HFF-Myc (cell line): ENCODE results near the gene PALLD.

Experiments used
- DNase-seq: peaks from one replicate; pipeline ENCODE4 v3.0.0-alpha.2; 2011; ENCODE audit warnings: low read depth; ENCODE audit errors: extremely low read depth
- H3K4me3 ChIP-seq: replicated peaks from 2 replicates; pipeline ENCODE4 v1.5.1; 2011; ENCODE audit warnings: low read depth, mild to moderate bottlenecking, control low read depth, low read length
- TF ChIP-seq, protein P1 (sequence below): IDR thresholded peaks from 2 replicates; pipeline ENCODE4 v1.5.1; 2012; ENCODE audit warnings: mild to moderate bottlenecking, low read depth, low read length, control low read depth; ENCODE audit errors: missing control alignments

The PALLD gene

DNA sequence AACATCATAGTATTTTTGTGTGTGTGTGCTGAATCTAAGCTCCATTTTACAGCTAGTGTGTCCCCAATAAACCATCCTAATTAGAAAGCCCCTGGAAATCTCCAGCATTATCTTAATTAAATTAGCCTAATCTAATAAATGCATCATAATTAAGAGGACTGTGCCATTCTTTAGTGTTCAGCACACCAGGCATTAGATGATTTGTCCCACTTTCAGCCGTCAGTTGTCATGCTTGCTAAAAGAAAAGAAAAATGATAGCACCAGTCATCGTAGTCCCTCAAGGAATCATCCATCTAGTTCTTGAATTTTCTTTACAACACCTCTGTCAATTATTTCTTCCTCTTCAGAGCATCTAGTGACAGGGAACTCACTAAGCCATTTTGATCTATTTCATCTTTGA, 155.9 kb downstream of the PALLD start:
- TF ChIP-seq, protein P1, sequence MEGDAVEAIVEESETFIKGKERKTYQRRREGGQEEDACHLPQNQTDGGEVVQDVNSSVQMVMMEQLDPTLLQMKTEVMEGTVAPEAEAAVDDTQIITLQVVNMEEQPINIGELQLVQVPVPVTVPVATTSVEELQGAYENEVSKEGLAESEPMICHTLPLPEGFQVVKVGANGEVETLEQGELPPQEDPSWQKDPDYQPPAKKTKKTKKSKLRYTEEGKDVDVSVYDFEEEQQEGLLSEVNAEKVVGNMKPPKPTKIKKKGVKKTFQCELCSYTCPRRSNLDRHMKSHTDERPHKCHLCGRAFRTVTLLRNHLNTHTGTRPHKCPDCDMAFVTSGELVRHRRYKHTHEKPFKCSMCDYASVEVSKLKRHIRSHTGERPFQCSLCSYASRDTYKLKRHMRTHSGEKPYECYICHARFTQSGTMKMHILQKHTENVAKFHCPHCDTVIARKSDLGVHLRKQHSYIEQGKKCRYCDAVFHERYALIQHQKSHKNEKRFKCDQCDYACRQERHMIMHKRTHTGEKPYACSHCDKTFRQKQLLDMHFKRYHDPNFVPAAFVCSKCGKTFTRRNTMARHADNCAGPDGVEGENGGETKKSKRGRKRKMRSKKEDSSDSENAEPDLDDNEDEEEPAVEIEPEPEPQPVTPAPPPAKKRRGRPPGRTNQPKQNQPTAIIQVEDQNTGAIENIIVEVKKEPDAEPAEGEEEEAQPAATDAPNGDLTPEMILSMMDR: no peak
- DNase-seq: no peak

DNA sequence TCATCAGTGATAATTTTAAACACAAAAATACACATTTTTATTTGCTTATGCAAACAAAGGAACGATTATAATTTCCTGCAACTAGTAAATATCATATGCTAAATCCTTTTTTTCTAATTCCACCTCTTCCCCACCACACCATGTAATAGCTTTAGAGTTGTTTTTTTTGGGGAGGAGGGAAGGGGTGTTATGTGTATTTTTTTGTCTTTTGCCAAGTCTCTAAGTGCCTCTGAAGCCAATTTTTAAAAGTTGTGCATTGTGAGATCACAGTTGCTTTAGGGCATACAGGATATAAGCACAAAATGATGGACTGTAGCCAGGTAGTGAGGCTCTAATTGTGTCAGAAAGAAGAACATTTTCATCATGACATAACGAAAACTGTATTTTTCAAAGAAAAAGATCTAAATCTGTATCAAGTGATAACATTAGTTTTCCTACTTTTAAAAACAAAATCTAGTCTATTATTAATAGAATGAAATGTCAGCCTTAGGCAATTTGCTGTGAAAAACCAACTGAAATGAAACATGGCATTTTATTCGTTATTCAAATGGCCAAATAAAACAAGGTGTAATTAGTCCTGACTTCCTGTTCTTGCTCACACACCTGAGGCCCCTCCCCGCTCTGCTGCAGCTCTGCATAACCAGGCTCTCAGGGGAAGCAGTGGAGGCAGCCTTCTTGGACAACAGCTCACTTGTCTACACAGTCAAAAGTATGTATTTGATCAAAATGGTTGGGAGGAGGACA, 157.4 kb downstream of the PALLD start:
- H3K4me3 ChIP-seq: no peak overlapping the region
- DNase-seq: no peak
- TF ChIP-seq, protein P1: no peak

More for the DNA sequence above, 155.9 kb downstream of the PALLD start:
- no peak overlapping the region for H3K4me3 ChIP-seq

- DNase-seq: no peak
- H3K4me3 ChIP-seq: no peak overlapping the region
- TF ChIP-seq, protein P1: no peak
Observed at GRCh38 chr4:168654848-168655174, 158.0 kb downstream of the PALLD start.

GRCh38 chr4:168655182-168655581, 158.3 kb downstream of the PALLD start:
- DNase-seq: no peak
- H3K4me3 ChIP-seq: no peak overlapping the region
- TF ChIP-seq, protein P1: no peak

- H3K4me3 ChIP-seq: no peak overlapping the region
- no peak for DNase-seq
- TF ChIP-seq, protein P1: no peak
Observed at GRCh38 chr4:168656055-168656660, 159.3 kb downstream of the PALLD start.

DNA sequence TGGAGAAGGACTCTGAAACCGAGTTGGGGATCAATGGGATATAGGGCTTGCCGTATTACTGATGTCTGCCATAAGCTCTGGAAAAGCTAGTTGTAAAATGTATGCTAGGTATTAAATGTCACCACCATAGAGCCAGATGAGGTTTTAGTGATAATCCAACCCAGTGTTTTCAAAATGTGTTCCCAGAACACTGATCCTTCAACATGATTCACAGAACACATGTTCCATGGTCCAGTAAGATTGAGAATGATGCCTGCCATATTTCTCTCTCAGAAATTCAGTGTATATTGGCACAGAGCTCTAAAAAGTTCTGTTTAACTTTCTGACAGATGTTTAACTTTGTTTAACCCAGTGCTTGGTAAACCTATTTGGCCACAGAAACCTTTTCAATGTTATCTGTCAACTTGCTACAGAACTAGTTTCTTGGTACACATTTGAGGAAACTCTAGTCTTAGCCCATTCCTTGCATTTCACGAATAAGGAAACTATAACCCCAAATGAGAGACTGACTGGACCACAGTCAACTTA, 160.2 kb downstream of the PALLD start:
- no peak for DNase-seq
- TF ChIP-seq, protein P1: no peak
- no peak overlapping the region for H3K4me3 ChIP-seq
